Loucy (cell line): ENCODE results near the gene NFATC1.

Experiments used
- H2AFZ ChIP-seq: fragments of 200-600 bp; sonication (generic); 2 replicates; pipeline ENCODE4 v1.6.0; 2016; ENCODE audit warnings: antibody characterized with exemption, mild to moderate bottlenecking, low read length, moderate library complexity
- H3F3A ChIP-seq: fragments of 200-600 bp; 2 replicates; pipeline ENCODE4 v1.6.0; 2016; ENCODE audit warnings: antibody characterized with exemption, low read depth, mild to moderate bottlenecking
- H3K27me3 ChIP-seq: fragments of 200-600 bp; sonication (generic); 2 replicates; pipeline ENCODE4 v1.6.1; 2014; ENCODE audit warnings: low read length, mild to moderate bottlenecking; ENCODE audit not compliant: insufficient read depth, poor library complexity, severe bottlenecking
- H3K36me3 ChIP-seq: fragments of 200-600 bp; sonication (generic); 2 replicates; pipeline ENCODE4 v1.6.1; 2016; ENCODE audit warnings: low read length; ENCODE audit not compliant: insufficient read depth
- H3K4me1 ChIP-seq: fragments of 200-600 bp; sonication (generic); 2 replicates; pipeline ENCODE4 v1.5.1; 2014; ENCODE audit warnings: low read length, mild to moderate bottlenecking; ENCODE audit not compliant: insufficient read depth, poor library complexity, severe bottlenecking
- H3K4me2 ChIP-seq: fragments of 200-600 bp; sonication (generic); 2 replicates; pipeline ENCODE4 v1.6.0; 2014; ENCODE audit warnings: antibody characterized with exemption, low read length, low read depth, mild to moderate bottlenecking; ENCODE audit not compliant: poor library complexity, severe bottlenecking
- H3K4me3 ChIP-seq: fragments of 200-600 bp; sonication (generic); 2 replicates; pipeline ENCODE4 v1.5.1; 2014; ENCODE audit warnings: low read length, mild to moderate bottlenecking, mixed read lengths; ENCODE audit not compliant: poor library complexity, severe bottlenecking
- H3K79me2 ChIP-seq: fragments of 200-600 bp; sonication (generic); 2 replicates; pipeline ENCODE4 v1.6.1; 2014; ENCODE audit warnings: low read length; ENCODE audit not compliant: insufficient read depth
- H3K9ac ChIP-seq: fragments of 200-600 bp; sonication (generic); 2 replicates; pipeline ENCODE4 v1.6.0; 2014; ENCODE audit warnings: mild to moderate bottlenecking, low read depth, low read length, moderate library complexity; ENCODE audit not compliant: poor library complexity, severe bottlenecking
- H3K9me2 ChIP-seq: fragments of 200-600 bp; sonication (generic); replicated peaks from 2 replicates; pipeline ENCODE4 v1.6.1; 2016; ENCODE audit warnings: low read depth, low read length, mixed read lengths
- H3K9me3 ChIP-seq: fragments of 200-600 bp; sonication (generic); 2 replicates; pipeline ENCODE4 v1.6.1; 2014; ENCODE audit warnings: mild to moderate bottlenecking, antibody characterized with exemption, low read length, low read depth; ENCODE audit not compliant: insufficient read depth
- H4K20me1 ChIP-seq: fragments of 200-600 bp; sonication (generic); 2 replicates; pipeline ENCODE4 v1.6.0; 2014; ENCODE audit warnings: antibody characterized with exemption, low read length, mild to moderate bottlenecking; ENCODE audit not compliant: insufficient read depth, poor library complexity, severe bottlenecking
- CTCF ChIP-seq: fragments of 200-600 bp; sonication (generic); conservative IDR thresholded peaks from 2 replicates; pipeline ENCODE4 v1.5.1; 2014; ENCODE audit warnings: mild to moderate bottlenecking, antibody characterized with exemption, low read length
- EZH2phosphoT487 ChIP-seq: fragments of 200-600 bp; IDR thresholded peaks from 2 replicates; pipeline ENCODE4 v1.6.1; 2018; ENCODE audit warnings: antibody characterized with exemption, mild to moderate bottlenecking, moderate library complexity, borderline replicate concordance

The NFATC1 gene

GRCh38 chr18:79377187-79377891 lies 18.4 kb upstream of the NFATC1 start:
- Histone ChIP-seq H3K9me3 (no peaks in the 10 kb centered on the region), H3K4me3 (no peak overlapping the region), H3K79me2 (no peaks in the 10 kb centered on the region), H3K4me1 (peaks cover 32% of the 10 kb centered on the region), H3K9ac (peak overlapping the region; percentile 34), H3F3A (no peaks in the 10 kb centered on the region), H4K20me1 (no peaks in the 10 kb centered on the region), H3K27me3 (no peaks in the 10 kb centered on the region), H3K36me3 (peaks cover 5% of the 10 kb centered on the region; the same call in 1 of the 2 replicates), H2AFZ (no peak overlapping the region), H3K4me2 (peak overlapping the region; percentile 16), H3K9me2 (no peaks in the 10 kb centered on the region)
- no peak for TF ChIP-seq EZH2phosphoT487
- no peak for TF ChIP-seq CTCF

- no peaks in the 10 kb centered on the region for H3F3A ChIP-seq
- H4K20me1 ChIP-seq = no peaks in the 10 kb centered on the region
- H2AFZ ChIP-seq = no peak overlapping the region
- peaks cover 5% of the 10 kb centered on the region; the same call in 1 of the 2 replicates for H3K36me3 ChIP-seq
- H3K4me2 ChIP-seq = no peak overlapping the region
- TF ChIP-seq CTCF (peak; percentile 43), EZH2phosphoT487 (no peak)
- no peak overlapping the region for H3K4me3 ChIP-seq
- H3K9me3 ChIP-seq = no peaks in the 10 kb centered on the region
- no peak overlapping the region for H3K9ac ChIP-seq
- H3K79me2 ChIP-seq = no peaks in the 10 kb centered on the region
- H3K27me3 ChIP-seq = no peaks in the 10 kb centered on the region
- no peaks in the 10 kb centered on the region for H3K9me2 ChIP-seq
- peaks cover 27% of the 10 kb centered on the region for H3K4me1 ChIP-seq
These were observed 17.0 kb upstream of the NFATC1 start for GRCh38 chr18:79378536-79379250.

- H3K9ac ChIP-seq = no peak overlapping the region
- H3K4me3 ChIP-seq = no peak overlapping the region
- peaks cover 27% of the 10 kb centered on the region for H3K4me1 ChIP-seq
- H3K4me2 ChIP-seq = no peak overlapping the region
- no peak overlapping the region for H2AFZ ChIP-seq
- no peaks in the 10 kb centered on the region for H4K20me1 ChIP-seq
- H3F3A ChIP-seq = no peaks in the 10 kb centered on the region
- H3K9me2 ChIP-seq = no peaks in the 10 kb centered on the region
- H3K9me3 ChIP-seq = no peaks in the 10 kb centered on the region
- H3K36me3 ChIP-seq = peaks cover 5% of the 10 kb centered on the region; the same call in 1 of the 2 replicates
- no peak for TF ChIP-seq EZH2phosphoT487
- no peak for TF ChIP-seq CTCF
- no peaks in the 10 kb centered on the region for H3K27me3 ChIP-seq
- no peaks in the 10 kb centered on the region for H3K79me2 ChIP-seq
These were observed 16.4 kb upstream of the NFATC1 start for GRCh38 chr18:79379251-79379905.
